HG03064 (cell line): ENCODE data around the gene HSD11B1L.
"Not testable (repeated sequence)": the region's sequence is repeated elsewhere in the genome, so short reads cannot be mapped to it uniquely, and the experiment has no call there.

Experiments used
- ATAC-seq: cut with Tn5 transposase; IDR thresholded peaks from one replicate; pipeline ENCODE4 v1.9.1; 2021; ENCODE audit warnings: low read depth; ENCODE audit not compliant: unreplicated experiment

HSD11B1L gene

GRCh38 chr19:5686647-5687359, 6.0 kb downstream of the HSD11B1L start:
- peak; percentile 42 for ATAC-seq

GRCh38 chr19:5687360-5688198, 6.8 kb downstream of the HSD11B1L start:
- ATAC-seq: no peak

- ATAC-seq: not testable (repeated sequence)
These were observed 7.5 kb downstream of the HSD11B1L start for GRCh38 chr19:5688262-5688881.

- peak; percentile 38 for ATAC-seq
These were observed 9.5 kb downstream of the HSD11B1L start, which contains the start of gene RPL36 for GRCh38 chr19:5690125-5690954. Gene RPL36 (plus strand): TSS chr19:5690295. CDS start chr19:5690508, 213 bp downstream.

- no peak for ATAC-seq
These were observed 10.4 kb downstream of the HSD11B1L start for GRCh38 chr19:5690955-5691821.

GRCh38 chr19:5691822-5692722, 11.2 kb downstream of the HSD11B1L start:
- ATAC-seq: no peak

GRCh38 chr19:5692723-5693194, 11.9 kb downstream of the HSD11B1L start:
- ATAC-seq: no peak

- ATAC-seq: no peak
These were observed 12.7 kb downstream of the HSD11B1L start for GRCh38 chr19:5693195-5694166.

- ATAC-seq: no peak
These were observed 13.5 kb downstream of the HSD11B1L start for GRCh38 chr19:5694167-5694955.

GRCh38 chr19:5694956-5695648, 14.3 kb downstream of the HSD11B1L start:
- no peak for ATAC-seq

GRCh38 chr19:5695649-5696195, 14.9 kb downstream of the HSD11B1L start:
- ATAC-seq: no peak

- no peak for ATAC-seq
These were observed 15.6 kb downstream of the HSD11B1L start for GRCh38 chr19:5696196-5697021.

GRCh38 chr19:5697022-5697889, 16.4 kb downstream of the HSD11B1L start:
- ATAC-seq: no peak
